T-helper 1 cell treated with Interleukin-12 subunit alpha and Interleukin-12 subunit beta and Interleukin-4 antibody, amounts not matched to agents 30 μg/mL and 1 μg/mL, for 36 hours (primary cell): ENCODE results near the gene CCDC106.

Experiments used
- H3K27ac Mint-ChIP-seq: one replicate; pipeline ENCODE4 v1.8.0; 2021; ENCODE audit warnings: mild to moderate bottlenecking, mixed read lengths
- H3K27me3 Mint-ChIP-seq: one replicate; pipeline ENCODE4 v1.8.0; 2021; ENCODE audit warnings: low read depth, mixed read lengths
- H3K36me3 Mint-ChIP-seq: one replicate; pipeline ENCODE4 v1.8.0; 2021; ENCODE audit warnings: low read depth, mixed read lengths
- H3K4me1 Mint-ChIP-seq: one replicate; pipeline ENCODE4 v1.8.0; 2021; ENCODE audit warnings: low read depth, mixed read lengths
- H3K4me3 Mint-ChIP-seq: one replicate; pipeline ENCODE4 v1.8.0; 2021; ENCODE audit warnings: mild to moderate bottlenecking, moderate library complexity, mixed read lengths
- H3K9me3 Mint-ChIP-seq: one replicate; pipeline ENCODE4 v1.8.0; 2021; ENCODE audit warnings: mixed read lengths

The CCDC106 gene

GRCh38 chr19:55621205-55621672, 26.8 kb upstream of the CCDC106 start:
- Mint-ChIP-seq H3K4me1 (peaks cover 23% of the 10 kb centered on the region), H3K27me3 (no peaks in the 10 kb centered on the region), H3K9me3 (no peaks in the 10 kb centered on the region), H3K27ac (no peak overlapping the region), H3K36me3 (peaks cover 21% of the 10 kb centered on the region), H3K4me3 (no peak overlapping the region)

GRCh38 chr19:55621673-55622231, 26.3 kb upstream of the CCDC106 start:
- Mint-ChIP-seq H3K4me1 (peaks cover 29% of the 10 kb centered on the region), H3K36me3 (peaks cover 19% of the 10 kb centered on the region), H3K9me3 (no peaks in the 10 kb centered on the region), H3K4me3 (no peak overlapping the region), H3K27ac (no peak overlapping the region), H3K27me3 (no peaks in the 10 kb centered on the region)

- no peaks in the 10 kb centered on the region for H3K9me3 Mint-ChIP-seq
- H3K36me3 Mint-ChIP-seq, result peaks cover 15% of the 10 kb centered on the region
- H3K4me3 Mint-ChIP-seq, result no peak overlapping the region
- no peak overlapping the region for H3K27ac Mint-ChIP-seq
- H3K27me3 Mint-ChIP-seq, result no peaks in the 10 kb centered on the region
- peaks cover 34% of the 10 kb centered on the region for H3K4me1 Mint-ChIP-seq
Observed at GRCh38 chr19:55622242-55622969, 25.6 kb upstream of the CCDC106 start.

- peaks cover 14% of the 10 kb centered on the region for H3K36me3 Mint-ChIP-seq
- H3K4me3 Mint-ChIP-seq, result no peak overlapping the region
- peaks cover 4% of the 10 kb centered on the region for H3K27me3 Mint-ChIP-seq
- no peaks in the 10 kb centered on the region for H3K9me3 Mint-ChIP-seq
- H3K4me1 Mint-ChIP-seq, result peaks cover 38% of the 10 kb centered on the region
- H3K27ac Mint-ChIP-seq, result peak overlapping the region; percentile 18
Observed at GRCh38 chr19:55623130-55623529, 24.9 kb upstream of the CCDC106 start.

- no peaks in the 10 kb centered on the region for H3K9me3 Mint-ChIP-seq
- peaks cover 38% of the 10 kb centered on the region for H3K4me1 Mint-ChIP-seq
- H3K36me3 Mint-ChIP-seq, result peaks cover 13% of the 10 kb centered on the region
- H3K27me3 Mint-ChIP-seq, result peaks cover 5% of the 10 kb centered on the region
- H3K27ac Mint-ChIP-seq, result no peak overlapping the region
- H3K4me3 Mint-ChIP-seq, result no peak overlapping the region
Observed at GRCh38 chr19:55623561-55623960, 24.5 kb upstream of the CCDC106 start.

- peaks cover 5% of the 10 kb centered on the region for H3K27me3 Mint-ChIP-seq
Observed at GRCh38 chr19:55624109-55625003, 23.7 kb upstream of the CCDC106 start, which contains the start of gene ZNF784. TSS of gene ZNF784 (minus strand) at chr19:55624566. CDS start at chr19:55624561, 5 bp downstream.

GRCh38 chr19:55625004-55625326, 23.0 kb upstream of the CCDC106 start:
- Mint-ChIP-seq H3K36me3 (peaks cover 10% of the 10 kb centered on the region), H3K27me3 (peaks cover 5% of the 10 kb centered on the region), H3K9me3 (no peaks in the 10 kb centered on the region), H3K4me3 (peak overlapping the region; percentile 91), H3K27ac (peak overlapping the region; percentile 97), H3K4me1 (peaks cover 38% of the 10 kb centered on the region)

More at GRCh38 chr19:55624109-55625003, 23.7 kb upstream of the CCDC106 start, which contains the start of gene ZNF784:
- H3K4me3 Mint-ChIP-seq, result peak within 1 kb of the TSS; percentile 91
- peaks cover 12% of the 10 kb centered on the region for H3K36me3 Mint-ChIP-seq
- H3K27ac Mint-ChIP-seq, result peak within 1 kb of the TSS; percentile 97
- peaks cover 38% of the 10 kb centered on the region for H3K4me1 Mint-ChIP-seq
- no peaks in the 10 kb centered on the region for H3K9me3 Mint-ChIP-seq

GRCh38 chr19:55626350-55626749, 21.7 kb upstream of the CCDC106 start:
- Mint-ChIP-seq H3K27me3 (peaks cover 5% of the 10 kb centered on the region), H3K4me3 (peak overlapping the region; percentile 75), H3K4me1 (peaks cover 34% of the 10 kb centered on the region), H3K9me3 (no peaks in the 10 kb centered on the region), H3K27ac (peak overlapping the region; percentile 90), H3K36me3 (peaks cover 3% of the 10 kb centered on the region)

- Mint-ChIP-seq H3K36me3 (peaks cover 16% of the 10 kb centered on the region), H3K9me3 (no peaks in the 10 kb centered on the region), H3K27me3 (peaks cover 5% of the 10 kb centered on the region), H3K27ac (peak overlapping the region; percentile 42), H3K4me3 (no peak overlapping the region), H3K4me1 (peaks cover 37% of the 10 kb centered on the region)
Observed at GRCh38 chr19:55632463-55632834, 15.6 kb upstream of the CCDC106 start.

- Mint-ChIP-seq H3K4me1 (peaks cover 37% of the 10 kb centered on the region), H3K9me3 (no peaks in the 10 kb centered on the region), H3K27ac (no peak overlapping the region), H3K4me3 (no peak overlapping the region), H3K27me3 (no peaks in the 10 kb centered on the region), H3K36me3 (peaks cover 16% of the 10 kb centered on the region)
Observed at GRCh38 chr19:55633861-55634260, 14.2 kb upstream of the CCDC106 start.

- Mint-ChIP-seq H3K27ac (peak overlapping the region; percentile 100), H3K36me3 (peaks cover 19% of the 10 kb centered on the region), H3K27me3 (no peaks in the 10 kb centered on the region), H3K9me3 (no peaks in the 10 kb centered on the region), H3K4me3 (peak overlapping the region; percentile 100), H3K4me1 (peaks cover 43% of the 10 kb centered on the region)
Observed at GRCh38 chr19:55635334-55635717, 12.7 kb upstream of the CCDC106 start.

- peak overlapping the region; percentile 100 for H3K4me3 Mint-ChIP-seq
- peaks cover 19% of the 10 kb centered on the region for H3K36me3 Mint-ChIP-seq
- peak overlapping the region; percentile 100 for H3K27ac Mint-ChIP-seq
- no peaks in the 10 kb centered on the region for H3K9me3 Mint-ChIP-seq
- H3K4me1 Mint-ChIP-seq, result peaks cover 46% of the 10 kb centered on the region
- H3K27me3 Mint-ChIP-seq, result no peaks in the 10 kb centered on the region
Observed at GRCh38 chr19:55635856-55636440, 12.1 kb upstream of the CCDC106 start.

- Mint-ChIP-seq H3K4me1 (peaks cover 46% of the 10 kb centered on the region), H3K9me3 (no peaks in the 10 kb centered on the region), H3K27me3 (no peaks in the 10 kb centered on the region)
Observed at GRCh38 chr19:55636723-55637122, 11.3 kb upstream of the CCDC106 start.

GRCh38 chr19:55637534-55637933, 10.5 kb upstream of the CCDC106 start:
- H3K4me3 Mint-ChIP-seq, result no peak overlapping the region
- no peak overlapping the region for H3K27ac Mint-ChIP-seq
- H3K9me3 Mint-ChIP-seq, result no peaks in the 10 kb centered on the region
- H3K27me3 Mint-ChIP-seq, result no peaks in the 10 kb centered on the region
- H3K4me1 Mint-ChIP-seq, result peaks cover 43% of the 10 kb centered on the region
- H3K36me3 Mint-ChIP-seq, result peaks cover 19% of the 10 kb centered on the region

More at GRCh38 chr19:55636723-55637122, 11.3 kb upstream of the CCDC106 start:
- H3K36me3 Mint-ChIP-seq, result peaks cover 19% of the 10 kb centered on the region
- H3K4me3 Mint-ChIP-seq, result peak overlapping the region; percentile 100
- H3K27ac Mint-ChIP-seq, result peak overlapping the region; percentile 100
